ENCODE measurements around the gene WDR59.
"Not testable (repeated sequence)": the region's sequence is repeated elsewhere in the genome, so short reads cannot be mapped to it uniquely, and the experiment has no call there.

Gene WDR59

DNA sequence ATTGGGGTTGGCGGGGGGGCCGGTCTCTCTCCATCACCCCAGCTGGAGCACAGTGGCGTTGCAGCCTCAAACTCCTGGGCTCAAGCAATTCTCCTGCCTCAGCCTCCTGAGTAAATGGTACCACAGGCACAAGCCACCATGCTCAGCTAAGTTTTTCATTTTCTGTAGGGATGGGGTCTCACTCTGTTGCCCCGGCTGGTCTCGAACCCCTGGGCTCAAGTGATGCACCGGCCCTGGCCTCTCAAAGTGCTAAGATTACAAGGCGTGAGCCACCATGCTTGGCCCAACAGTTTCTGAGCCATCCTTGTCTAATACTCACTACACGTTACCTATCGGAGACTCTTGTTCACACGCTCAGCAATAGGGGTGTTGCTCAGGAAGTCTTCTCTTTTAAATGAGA lies 11.6 kb downstream of the WDR59 start:
- DNase-seq (ENCODE audit: low read depth in 3 of 3), result no peak

- no peak for DNase-seq (ENCODE audit: low read depth in 3 of 3)
These were observed 30.2 kb downstream of the WDR59 start for GRCh38 chr16:74954763-74955162.

DNA sequence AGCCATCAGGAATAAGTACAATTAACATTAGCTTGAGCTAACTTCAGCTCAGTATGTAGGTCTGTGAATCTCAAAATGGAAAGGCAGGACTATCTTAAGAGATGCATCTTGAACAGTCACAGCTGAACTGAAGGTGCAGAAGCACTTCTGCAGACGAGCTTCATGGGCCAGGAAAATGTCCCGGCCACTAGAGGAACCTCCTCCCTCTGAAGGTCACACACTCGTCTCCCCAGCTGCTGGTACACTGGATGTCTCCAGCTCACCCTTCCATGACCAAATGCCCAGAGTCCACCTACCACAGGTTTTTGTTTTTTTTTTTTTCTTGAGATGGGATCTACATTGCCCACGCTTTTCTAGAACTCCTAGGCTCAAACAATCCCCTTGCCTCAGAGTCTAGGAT lies 33.2 kb downstream of the WDR59 start:
- no peak for DNase-seq (ENCODE audit: low read depth in 3 of 3)

- no peak for DNase-seq (ENCODE audit: low read depth in 3 of 3)
These were observed 33.7 kb downstream of the WDR59 start for GRCh38 chr16:74951206-74951605.

DNA sequence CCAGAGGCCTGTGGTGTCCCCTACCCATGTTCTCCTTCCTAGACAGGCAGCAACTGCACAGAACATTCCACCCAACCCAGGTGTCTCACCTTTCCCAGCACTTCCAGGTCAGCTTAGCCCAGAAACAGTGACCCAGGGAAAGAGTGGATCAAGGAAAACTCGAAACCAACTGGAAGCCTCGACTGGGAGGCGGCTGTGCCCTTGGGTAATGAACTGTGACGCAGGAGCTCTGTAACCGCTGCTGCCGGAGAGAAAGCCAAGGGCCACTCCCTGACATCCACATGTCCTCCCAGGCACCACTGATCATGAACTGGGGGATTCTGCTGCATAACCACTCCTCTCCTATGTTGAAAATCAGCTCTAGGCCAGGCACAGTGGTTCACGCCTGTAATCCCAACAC lies 34.4 kb downstream of the WDR59 start:
- no peak for DNase-seq (ENCODE audit: low read depth in 3 of 3)

- DNase-seq (ENCODE audit: low read depth in 3 of 3), result no peak
These were observed 35.6 kb downstream of the WDR59 start for GRCh38 chr16:74949309-74949708.

GRCh38 chr16:74944466-74944865 lies 40.5 kb downstream of the WDR59 start:
- DNase-seq (ENCODE audit: low read depth in 3 of 3), result no peak

DNA sequence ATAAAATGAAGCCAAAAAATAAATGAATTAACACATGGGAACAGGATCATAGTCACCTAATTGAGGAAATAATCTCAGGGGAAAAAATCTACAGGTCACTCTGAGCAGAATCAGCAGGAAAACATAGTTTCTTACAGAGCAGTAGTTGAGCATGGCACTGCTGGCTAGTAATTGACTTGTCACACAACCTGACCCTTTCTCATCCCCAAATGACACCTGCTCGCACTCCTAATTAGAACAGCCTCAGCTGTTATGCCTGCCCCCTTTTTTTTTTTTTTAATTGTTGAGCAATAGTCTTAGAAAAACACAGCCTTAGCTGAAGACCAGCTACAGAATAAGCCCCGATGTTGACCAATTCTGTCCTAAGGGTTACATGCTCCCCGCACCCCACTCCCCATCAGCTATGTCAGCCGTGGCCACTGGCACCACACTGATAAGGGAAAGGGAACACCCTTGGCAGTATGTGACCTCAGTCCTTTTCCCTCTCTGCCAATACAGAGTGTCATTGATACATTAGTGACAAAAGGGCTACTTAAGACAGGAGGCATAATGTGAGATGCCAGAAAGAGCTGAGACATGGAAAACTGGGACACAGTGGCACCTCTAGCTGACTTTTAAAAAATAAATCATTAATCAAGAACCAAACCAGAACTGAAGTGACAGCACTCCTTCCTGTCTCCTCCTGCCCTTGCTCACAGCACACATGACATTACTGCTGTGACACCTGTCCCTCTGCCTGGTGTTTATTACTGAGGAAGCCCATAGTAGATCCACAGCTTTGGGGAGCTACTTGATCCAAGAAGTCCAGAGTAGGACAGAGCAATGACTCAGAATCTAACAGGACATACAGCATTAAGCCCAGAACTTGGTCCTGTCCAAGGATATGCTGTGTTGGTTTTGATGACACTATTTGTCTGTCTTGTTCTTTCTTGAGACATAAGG lies 41.7 kb downstream of the WDR59 start:
- DNase-seq (ENCODE audit: low read depth in 3 of 3), result no peak

DNA sequence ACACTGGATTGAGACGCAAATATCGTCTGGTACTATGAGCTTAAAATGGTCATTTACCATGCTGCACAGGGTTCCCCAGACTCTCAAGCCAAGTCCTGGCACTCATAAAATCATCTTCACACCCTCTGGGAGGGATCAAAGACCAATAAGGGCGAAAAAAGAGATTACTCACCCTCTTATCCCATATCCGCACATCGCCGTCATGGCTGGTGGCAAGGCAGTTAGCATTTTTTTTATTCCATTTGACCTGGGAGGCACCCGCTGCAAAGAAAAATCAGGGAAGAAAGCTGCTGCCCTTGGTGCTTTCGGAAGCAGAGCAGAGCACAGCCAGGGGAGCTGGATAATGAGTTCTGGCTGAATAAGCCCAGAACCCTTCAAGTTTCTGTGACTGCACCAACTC lies 42.4 kb downstream of the WDR59 start:
- DNase-seq (ENCODE audit: low read depth in 3 of 3), result no peak

GRCh38 chr16:74939688-74940087 lies 45.2 kb downstream of the WDR59 start:
- no peak for DNase-seq (ENCODE audit: low read depth in 3 of 3)

GRCh38 chr16:74936902-74937560 lies 47.9 kb downstream of the WDR59 start:
- no peak for DNase-seq (ENCODE audit: low read depth in 3 of 3)

DNA sequence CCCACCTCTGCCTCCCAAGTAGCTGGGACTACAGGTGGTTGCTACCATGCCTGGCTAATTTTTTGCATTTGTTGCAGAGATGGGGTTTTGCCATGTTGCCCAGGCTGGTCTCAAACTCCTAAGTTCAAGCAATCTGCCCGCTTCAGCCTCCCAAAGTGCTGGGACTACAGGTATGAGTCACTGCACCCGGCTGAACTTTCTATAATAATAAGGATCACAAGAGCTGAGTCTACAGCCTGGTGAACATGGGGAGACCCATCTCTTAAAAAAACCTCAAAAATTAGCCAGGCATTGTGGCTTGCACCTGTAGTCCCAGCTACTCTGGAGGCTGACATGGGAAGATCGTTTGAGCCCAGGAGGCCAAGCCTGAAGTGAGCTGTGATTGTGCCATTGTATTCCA lies 53.5 kb downstream of the WDR59 start:
- no peak for DNase-seq (ENCODE audit: low read depth in 3 of 3)

GRCh38 chr16:74929636-74930035 lies 55.3 kb downstream of the WDR59 start:
- no peak for DNase-seq (ENCODE audit: low read depth in 3 of 3)

DNA sequence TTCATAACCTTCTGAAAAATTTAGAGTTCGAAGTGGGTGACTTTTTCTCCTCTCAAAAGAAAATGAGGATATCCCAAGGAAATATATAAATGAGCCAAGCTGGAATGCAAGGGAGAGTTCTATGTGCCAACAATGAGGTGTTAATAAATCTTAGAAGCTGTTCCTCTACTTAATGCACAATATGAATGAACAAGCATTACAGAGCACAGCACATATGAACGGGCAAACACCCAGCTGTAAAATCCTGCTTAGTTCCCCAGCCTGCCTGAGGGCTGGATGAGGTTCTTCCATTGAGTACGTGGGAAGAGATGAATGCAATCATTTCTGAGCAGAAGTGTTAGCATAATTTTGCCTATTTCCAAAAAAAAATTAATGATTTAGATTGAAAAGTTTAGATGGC lies 58.1 kb downstream of the WDR59 start:
- DNase-seq (ENCODE audit: low read depth in 3 of 3), result no peak

- no peak for DNase-seq (ENCODE audit: low read depth in 3 of 3)
These were observed 61.0 kb downstream of the WDR59 start for GRCh38 chr16:74923766-74924460.

GRCh38 chr16:74922150-74923138 lies 62.5 kb downstream of the WDR59 start:
- DNase-seq (ENCODE audit: low read depth in 3 of 3), result no peak

DNA sequence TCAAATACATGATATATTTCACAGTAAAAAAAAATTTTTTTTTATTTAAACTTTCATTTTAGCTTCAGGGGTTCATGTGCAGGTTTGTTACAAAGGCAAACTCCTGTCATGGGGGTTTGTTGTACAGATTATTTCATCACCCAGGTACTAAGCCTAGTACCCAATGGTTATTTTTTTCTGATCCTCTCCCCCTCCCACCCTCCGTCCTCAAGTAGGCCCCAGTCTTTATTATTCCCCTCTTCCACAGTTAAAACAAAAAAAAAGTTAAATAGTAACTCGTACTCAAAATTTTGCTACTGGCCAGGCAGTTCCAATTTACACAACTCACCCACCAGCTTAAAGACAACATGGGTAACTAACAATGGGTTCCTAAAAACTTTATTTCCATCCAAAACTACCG lies 63.9 kb downstream of the WDR59 start:
- DNase-seq (ENCODE audit: low read depth in 3 of 3), result no peak

DNA sequence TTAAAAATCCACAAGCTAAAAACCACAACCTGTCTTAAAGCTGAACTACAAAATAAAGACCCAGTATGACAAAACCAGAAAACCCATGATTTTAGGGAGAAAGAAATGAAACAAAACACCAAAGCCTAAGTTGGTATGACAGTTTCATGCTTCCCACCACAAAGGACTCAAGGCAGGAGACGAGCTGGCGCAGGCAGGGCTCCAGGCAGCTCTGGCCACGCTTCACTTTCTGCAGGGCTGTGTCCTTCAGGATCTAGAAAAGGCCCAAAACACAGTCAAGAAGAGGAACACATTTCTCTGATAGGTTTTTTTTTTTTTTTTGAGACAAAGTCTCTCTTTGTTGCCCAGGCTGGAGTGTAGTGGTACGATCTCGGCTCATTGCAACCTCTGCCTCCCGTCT lies 75.3 kb downstream of the WDR59 start:
- DNase-seq (ENCODE audit: low read depth in 3 of 3), result no peak

- DNase-seq (ENCODE audit: low read depth in 3 of 3), result not testable (repeated sequence)
These were observed 76.2 kb downstream of the WDR59 start for GRCh38 chr16:74908759-74909158.

- no peak for DNase-seq (ENCODE audit: low read depth in 3 of 3)
These were observed 80.8 kb downstream of the WDR59 start for GRCh38 chr16:74903901-74904678.

- no peak for DNase-seq (ENCODE audit: low read depth in 3 of 3)
These were observed 81.8 kb downstream of the WDR59 start for GRCh38 chr16:74903120-74903519.
